Measurements from ENCODE around the gene SGCE.

The SGCE gene

DNA sequence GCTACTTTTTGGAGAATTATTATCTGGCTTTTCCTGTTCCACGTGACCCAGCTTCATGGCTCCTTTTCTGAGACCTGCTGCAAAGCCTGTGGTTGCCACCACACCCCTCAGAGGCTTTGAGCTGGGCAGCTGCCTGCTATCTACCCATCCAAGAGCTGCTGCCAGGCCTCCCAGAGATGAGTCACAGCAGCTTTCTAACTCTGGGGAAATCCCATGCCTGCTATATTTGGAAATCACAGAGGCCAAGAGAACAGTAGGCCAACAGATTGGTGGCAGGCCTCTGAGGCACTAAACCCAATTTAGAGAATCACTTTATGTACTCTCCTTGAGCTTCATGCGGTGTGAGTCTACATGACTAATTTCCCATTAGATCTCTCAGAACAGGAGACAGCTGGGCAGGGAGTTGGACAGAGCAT lies 35.2 kb downstream of the SGCE start:
- DNase-seq, result no peak

DNA sequence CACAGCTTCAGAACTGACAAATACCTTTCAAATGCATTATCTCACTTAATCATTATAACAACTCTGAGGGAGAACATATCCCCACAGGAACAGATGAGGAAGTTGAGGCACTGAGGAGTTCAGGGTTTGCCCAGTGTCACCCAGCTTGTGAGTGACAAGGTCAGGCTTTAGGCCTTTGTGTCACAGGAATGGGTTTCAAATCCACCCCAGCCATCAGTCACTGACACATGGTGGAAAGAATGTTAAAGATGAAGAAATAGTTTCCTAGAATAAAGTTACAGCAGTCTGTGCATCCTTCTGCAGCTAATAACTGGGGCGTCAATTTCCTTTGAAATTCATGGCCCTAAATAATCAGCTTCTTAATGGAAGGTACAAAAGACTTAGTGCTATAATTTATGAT lies 37.8 kb downstream of the SGCE start:
- no peak for DNase-seq

- no peak for DNase-seq
Observed at GRCh38 chr7:94616855-94617254, 39.1 kb downstream of the SGCE start.

DNA sequence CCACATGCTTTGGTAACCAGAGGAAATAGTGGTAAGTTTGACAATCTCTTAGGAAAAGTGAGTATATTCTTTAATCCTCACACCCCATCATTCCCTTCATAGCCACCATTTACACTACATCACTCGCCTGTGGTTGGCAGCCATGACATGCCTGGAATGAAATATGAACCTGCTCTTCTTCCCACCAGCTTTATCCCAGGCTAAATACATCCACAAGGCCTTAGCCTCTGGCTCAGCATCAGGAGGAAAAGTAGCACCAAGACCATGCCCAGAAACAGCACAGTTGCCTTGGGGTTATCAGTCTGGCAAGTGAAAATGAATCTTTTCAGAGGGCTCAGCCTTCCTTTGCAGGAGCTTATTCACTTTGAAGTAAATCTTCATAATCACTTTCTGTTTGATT lies 40.3 kb downstream of the SGCE start:
- no peak for DNase-seq

GRCh38 chr7:94612661-94613060 lies 43.3 kb downstream of the SGCE start:
- no peak for DNase-seq

DNA sequence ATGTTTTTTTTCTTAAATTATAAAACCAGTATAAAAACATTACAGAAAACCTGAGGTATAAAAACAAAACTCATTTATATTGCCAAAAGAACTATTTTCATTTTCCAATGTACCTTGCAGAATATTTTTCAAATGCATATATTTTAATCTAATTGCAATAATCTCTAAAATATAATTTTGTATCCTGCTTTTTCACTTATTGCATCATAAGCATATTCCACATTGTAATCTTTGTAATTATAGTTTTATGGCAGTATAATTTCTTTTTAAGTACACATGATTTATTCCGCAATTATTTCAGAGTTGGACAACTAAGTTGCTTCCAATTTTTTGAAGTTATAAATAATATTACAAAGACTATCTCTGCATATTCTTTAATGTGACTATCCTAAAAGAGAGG lies 43.7 kb downstream of the SGCE start:
- no peak for DNase-seq

DNA sequence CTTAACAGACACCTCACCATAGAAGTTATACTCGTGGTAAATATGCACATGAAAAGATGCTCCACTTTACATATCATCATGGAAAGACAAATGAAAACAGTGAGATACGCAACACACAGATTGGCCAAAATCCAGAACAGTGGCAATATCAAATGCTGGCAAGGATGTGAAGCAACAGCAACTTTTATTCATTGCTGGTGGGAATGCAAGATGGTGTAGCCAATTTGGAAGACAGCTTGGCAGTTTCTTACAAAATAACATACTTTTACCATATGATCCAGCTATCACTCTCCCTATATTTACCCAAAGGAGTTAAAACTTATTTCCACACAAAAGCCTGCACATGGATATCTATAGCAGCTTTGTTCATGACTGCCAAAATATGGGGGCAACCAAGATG lies 46.4 kb downstream of the SGCE start:
- no peak for DNase-seq

GRCh38 chr7:94605031-94605430 lies 50.9 kb downstream of the SGCE start:
- DNase-seq, result no peak

- no peak for DNase-seq
Observed at GRCh38 chr7:94602181-94602580, 53.8 kb downstream of the SGCE start.

GRCh38 chr7:94600267-94600666 lies 55.7 kb downstream of the SGCE start:
- no peak for DNase-seq

GRCh38 chr7:94595717-94596116 lies 60.2 kb downstream of the SGCE start:
- DNase-seq, result no peak

GRCh38 chr7:94594882-94595281 lies 61.1 kb downstream of the SGCE start:
- no peak for DNase-seq

- DNase-seq, result no peak
Observed at GRCh38 chr7:94591176-94591575, 64.8 kb downstream of the SGCE start.

- no peak for DNase-seq
Observed at GRCh38 chr7:94590526-94591162, 65.3 kb downstream of the SGCE start.

GRCh38 chr7:94588075-94588474 lies 67.9 kb downstream of the SGCE start:
- DNase-seq, result no peak

DNA sequence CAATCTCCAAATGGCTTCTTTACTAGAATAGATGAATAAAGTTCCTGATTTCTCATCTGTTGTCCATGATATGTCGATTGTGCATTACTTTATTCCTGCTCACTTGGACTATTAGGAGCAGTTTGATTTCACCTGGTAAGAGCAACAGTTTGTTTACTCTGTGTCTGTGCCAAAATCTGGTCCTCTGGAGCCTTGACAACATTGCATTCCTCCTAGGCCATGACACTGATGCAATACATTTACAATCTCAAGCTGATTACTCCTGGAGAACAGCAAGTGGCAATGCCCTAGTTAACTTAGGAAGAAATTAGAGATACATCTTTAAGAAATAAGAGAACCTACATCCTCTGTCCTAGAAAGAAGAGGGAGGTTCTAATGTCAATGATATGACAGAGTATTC lies 71.8 kb downstream of the SGCE start:
- DNase-seq, result no peak

DNA sequence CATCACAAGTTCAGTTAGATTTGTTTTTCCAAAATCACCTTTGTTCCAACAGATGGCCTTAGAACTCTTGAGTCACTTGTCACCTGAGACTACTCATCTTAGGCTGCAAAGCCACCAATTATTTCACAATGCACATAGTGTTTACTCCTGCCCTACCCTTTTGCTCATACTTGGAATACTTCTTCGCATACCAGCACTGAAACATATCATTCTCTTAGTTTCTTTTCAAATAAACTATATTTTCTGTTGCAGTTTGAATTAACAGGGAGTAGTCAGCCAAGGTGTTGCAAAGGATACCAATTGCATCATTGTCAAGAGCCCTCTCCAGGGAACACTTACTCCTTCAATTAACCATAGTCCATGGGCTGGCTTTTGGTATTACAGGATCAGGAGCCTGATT lies 75.3 kb downstream of the SGCE start:
- DNase-seq, result no peak

GRCh38 chr7:94579470-94579869 lies 76.5 kb downstream of the SGCE start:
- no peak for DNase-seq

DNA sequence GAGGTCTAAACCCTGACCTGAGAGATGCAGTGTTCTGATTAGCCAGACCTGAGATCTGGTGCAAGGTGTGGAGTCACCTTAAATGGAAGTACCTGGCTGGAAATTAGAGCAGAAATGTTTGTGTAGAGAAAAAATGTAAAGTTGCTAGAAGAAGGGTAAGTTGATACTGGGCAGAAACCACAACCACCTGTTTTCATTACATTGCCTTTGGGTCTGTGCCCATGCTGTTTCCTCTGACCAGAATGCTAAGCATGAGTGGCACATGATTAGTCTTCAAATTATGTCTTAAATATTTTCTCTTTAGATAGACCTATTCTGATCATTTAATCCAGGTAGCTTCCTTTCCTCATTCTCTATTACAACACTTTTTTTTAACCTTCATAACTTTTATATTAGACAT lies 77.3 kb downstream of the SGCE start:
- no peak for DNase-seq

- DNase-seq, result no peak
Observed at GRCh38 chr7:94577357-94577756, 78.6 kb downstream of the SGCE start.

DNA sequence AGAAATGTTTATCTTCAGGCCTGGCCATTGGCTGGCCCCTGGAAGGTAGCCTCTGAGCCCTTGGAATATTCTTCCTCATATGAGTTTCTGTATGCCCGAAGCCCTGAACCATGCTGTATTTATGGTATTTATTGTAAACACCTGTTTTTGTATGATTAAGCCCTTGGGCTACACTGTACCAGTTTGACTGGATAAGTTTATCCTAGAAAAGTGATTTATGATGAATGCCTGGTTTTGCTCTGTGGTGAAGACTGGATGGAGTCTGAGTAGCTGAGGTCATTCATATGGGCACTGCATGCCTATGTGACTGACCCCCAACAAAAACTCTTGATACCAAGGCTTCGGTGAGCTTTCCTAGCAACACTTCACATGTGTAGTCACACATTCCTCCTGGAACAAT lies 79.6 kb downstream of the SGCE start:
- DNase-seq, result no peak

DNA sequence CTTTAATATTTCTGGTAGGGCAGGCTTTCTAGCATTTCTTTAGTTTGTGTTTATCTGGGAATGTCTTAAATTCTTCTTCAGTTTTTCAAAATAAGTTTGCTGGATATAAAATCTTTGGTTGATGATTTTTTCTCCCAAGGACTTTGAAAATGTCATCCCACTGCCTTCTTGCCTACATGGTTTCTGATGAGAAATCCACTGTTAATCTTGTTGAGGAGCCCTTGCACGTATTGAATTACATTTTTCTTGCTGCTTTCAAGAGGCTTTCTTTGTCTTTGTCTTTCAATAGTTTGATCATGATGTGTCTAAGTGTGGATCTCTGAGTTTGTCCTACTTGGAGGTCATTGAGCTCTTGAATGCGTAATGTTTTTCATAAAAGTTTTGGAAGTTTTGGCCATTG lies 80.3 kb downstream of the SGCE start:
- DNase-seq, result no peak

GRCh38 chr7:94571816-94572215 lies 84.1 kb downstream of the SGCE start:
- DNase-seq, result no peak

DNA sequence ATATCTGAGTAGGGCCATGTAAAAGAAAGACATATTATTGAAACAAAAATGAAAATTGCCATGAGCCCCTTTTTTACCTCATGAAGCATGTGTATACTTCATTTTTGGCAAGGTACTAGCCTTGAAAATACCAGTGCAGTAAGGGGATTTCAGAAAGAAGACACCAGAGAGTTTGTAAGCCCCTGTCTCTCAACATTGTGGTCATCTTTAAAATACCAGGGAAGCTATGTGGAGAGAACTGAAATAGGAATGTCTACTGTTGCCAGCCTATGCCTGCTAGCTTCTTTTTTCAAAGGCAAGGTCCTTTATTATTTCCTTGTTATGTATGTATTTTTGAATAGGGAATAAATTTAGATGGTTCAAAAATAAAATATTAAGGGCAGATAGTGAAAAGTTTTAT lies 88.5 kb downstream of the SGCE start:
- DNase-seq, result no peak

DNA sequence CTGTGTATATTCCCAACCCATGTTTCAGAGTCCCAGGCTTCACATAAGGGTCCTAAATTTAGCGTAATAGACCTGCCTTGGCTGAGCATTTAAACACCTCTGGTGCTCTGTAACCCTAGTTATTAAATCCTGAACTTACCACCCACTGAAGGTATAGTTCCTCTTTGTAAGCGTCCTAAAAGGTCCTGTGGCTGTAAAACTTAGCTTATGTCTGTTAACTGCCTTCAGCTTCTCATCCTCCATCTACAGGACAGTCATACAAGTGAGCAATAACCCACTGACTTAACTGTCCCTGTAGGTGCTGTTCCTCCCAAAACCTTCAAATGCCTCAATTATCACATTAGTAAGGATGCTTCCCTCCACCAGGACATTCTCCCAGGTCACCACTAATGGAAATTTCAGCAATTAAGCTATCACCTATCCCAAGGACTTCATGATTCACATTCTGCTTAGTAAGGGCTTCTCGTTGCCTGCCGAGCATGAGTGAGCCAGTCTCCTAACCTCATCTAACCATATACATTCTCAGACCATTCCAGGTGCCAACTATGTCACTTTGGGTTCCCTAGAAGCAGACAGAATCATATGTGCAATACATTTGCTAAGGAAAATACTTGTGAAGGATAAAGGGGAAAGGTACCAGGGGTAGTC lies 90.6 kb downstream of the SGCE start:
- DNase-seq, result no peak

Data from activated CD4-positive, alpha-beta T cell treated with anti-CD3 and anti-CD28 coated beads for 1 hour (primary cell).